ENCODE results near the gene CENPE.

CENPE gene

DNA sequence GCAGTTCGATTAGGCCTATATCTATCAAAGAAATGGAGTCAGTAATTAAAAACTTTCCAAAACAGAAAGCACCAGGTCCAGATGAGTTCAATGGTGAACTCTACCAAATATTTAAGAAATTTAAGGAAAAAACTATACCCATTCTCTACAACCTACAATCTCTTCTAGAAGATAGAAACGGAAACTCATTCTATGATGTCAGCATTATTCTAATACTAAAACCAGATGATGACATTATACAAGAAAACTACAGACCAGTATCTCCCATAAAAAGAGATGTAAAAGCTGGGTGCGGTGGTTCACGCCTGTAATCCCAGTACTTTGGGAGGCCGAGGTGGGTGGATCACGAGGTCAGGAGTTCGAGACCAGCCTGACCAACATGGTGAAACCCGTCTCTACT is 69.0 kb downstream of the CENPE start:
- no peak for DNase-seq

DNA sequence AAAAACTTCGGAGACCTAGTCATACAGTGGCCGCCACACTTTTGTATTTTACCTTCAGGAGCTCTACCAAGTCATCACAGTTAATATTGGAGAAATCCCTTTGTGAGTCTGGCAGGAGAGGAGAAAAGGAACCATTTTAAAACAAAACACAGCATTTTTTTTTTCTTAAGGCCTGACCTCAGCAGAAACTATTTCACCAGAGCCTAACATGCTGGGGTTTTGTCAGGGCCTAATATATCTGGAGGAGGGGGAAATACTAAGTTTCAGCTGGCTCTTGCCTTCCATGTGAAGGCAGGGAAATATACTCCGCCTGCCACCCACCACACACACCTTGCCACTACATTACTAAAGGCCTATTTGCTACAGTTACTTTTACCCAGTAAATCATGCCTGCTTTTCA is 72.0 kb downstream of the CENPE start:
- DNase-seq: no peak

GRCh38 chr4:103123114-103123513 is 75.0 kb downstream of the CENPE start:
- no peak for DNase-seq

GRCh38 chr4:103118166-103118565 is 80.0 kb downstream of the CENPE start:
- DNase-seq: no peak

DNA sequence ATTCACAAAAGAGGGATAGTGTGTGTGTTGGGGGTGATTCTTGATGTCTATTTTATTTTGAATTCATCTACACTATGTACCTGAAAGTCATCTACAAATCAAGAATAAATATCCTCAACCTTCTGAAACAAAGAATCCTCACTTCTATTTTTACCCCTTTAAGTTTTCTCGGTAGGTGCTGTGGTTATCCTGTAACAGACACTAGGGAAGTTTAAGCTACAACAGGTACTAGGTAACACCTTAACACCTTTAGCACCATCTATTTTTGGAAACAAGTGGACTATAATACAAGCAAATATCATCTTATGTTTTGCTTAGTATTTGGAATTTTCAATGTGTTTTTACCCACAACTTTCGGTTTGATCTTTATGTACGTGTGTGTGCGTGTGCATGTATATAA is 86.5 kb downstream of the CENPE start:
- no peak for DNase-seq

DNA sequence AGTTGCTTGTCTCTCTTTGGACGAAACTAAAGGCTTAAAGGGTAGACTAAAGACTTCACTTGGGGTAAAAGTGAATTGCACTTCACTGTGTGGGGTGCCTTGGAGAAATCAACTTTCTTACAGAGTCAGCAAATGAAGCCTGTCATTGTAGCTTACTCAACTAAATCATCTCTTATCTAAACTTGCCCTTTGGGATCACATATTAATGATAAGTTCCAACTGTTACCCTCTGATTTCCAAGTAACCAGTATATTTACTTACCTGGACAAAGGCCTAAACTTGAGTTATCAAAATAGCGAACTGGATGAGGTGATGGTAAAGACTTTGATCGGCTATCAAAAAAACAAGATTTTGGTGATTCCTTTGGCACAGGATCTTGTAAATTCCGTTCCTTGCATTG is 89.6 kb downstream of the CENPE start:
- DNase-seq: no peak

- no peak for DNase-seq
Observed at GRCh38 chr4:103105558-103106356, 92.4 kb downstream of the CENPE start.

- DNase-seq: no peak
Observed at GRCh38 chr4:103104886-103105285, 93.3 kb downstream of the CENPE start.

DNA sequence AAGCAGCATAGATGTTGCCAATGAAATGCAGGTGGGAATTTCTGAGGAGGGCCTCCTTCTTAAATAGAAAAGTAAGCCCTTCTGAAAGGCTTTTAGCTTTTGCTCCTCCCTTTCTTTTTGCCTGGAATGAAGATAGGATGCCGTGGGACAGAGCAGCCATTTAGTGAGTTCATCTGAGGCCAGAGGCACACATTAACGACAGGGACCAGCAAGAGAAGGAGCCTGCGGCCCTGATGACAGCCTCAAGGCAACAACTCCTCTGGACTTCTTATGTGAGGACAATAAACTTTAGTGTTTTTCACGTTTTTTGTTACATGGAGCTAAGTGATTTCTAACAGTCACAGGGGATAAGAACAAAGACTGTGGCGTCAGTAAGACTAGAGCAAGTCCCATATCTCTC is 97.5 kb downstream of the CENPE start:
- DNase-seq: no peak

DNA sequence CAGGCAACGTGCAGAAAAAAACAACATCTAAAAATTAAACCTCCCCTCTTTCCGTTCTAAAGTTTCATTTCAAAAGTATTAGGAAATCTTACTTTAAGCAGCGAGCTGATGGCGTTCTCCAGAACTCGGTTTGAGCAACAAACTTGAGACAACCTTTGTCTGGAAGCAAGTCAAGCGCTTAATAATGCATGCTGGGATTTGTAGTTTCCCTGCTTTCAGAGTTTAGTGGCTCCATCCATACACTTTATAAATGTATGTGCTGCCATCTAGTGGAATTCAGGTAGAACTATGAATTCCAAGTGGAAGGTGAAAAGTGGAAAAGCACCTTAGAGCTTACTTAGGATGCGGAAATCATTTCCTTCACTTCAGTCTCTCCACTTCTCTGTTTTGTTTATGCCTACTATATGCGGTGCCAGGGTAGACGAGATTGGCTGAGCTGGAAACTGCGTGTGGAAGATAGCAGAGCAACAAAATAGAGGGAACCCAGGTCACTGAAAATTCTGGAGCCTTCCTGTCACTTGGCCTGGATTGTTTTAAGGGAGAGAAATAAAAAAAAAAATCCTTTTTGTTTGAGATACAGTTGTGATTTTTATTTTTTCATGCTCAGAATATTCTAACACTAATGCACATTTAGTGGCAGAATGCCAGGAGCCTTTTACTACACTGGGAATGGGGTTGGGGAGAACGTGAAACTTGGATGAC is 98.3 kb downstream of the CENPE start, which contains the start of gene BDH2:
TSS of gene BDH2 (minus strand) at position 144 of the 702 bp plus-strand sequence. CDS start 3,580 bp downstream, outside the sequence.
- peak; percentile 84 for DNase-seq

GRCh38 chr4:103098756-103099440 is 99.2 kb downstream of the CENPE start:
- DNase-seq: no peak

DNA sequence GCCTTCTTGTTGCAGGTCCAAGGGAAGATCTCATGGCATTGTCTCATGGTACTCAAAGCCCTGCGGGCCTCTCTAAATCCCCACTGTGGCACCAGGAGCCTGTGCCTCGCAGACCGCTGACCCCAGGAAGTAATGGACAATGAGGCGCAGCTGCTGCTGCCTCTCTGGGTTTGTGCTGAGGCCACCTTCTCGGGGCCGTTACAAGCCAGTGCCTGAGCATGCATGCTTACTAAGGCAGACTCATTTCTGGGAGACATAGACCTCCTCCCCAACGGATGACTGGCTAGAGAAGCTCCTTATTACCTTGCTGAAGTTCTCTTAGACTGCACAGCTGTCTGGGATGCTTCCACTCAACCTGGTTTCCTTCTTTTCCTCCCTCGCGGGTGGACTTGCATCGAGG is 99.8 kb downstream of the CENPE start:
- no peak for DNase-seq

- DNase-seq: no peak
Observed at GRCh38 chr4:103097112-103097511, 101.0 kb downstream of the CENPE start.

DNA sequence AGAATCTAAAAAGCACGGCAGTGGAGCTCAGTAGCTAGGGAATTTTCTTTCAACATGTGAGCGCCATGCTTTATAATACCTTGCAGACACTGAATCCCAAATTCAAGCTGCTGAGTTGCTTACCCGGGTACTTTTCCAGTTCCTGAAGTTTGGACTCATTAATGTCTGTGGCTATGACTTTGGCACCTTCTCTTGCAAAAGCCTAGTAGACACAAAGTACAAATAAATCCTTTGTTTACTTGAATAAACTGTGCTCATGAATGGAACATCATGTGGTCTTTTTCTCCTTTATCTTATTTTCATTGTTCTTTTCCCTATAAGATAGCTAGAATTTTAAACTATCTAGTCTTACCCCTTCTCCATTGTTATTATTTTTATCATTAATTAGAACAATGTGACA is 103.1 kb downstream of the CENPE start:
- no peak for DNase-seq

DNA sequence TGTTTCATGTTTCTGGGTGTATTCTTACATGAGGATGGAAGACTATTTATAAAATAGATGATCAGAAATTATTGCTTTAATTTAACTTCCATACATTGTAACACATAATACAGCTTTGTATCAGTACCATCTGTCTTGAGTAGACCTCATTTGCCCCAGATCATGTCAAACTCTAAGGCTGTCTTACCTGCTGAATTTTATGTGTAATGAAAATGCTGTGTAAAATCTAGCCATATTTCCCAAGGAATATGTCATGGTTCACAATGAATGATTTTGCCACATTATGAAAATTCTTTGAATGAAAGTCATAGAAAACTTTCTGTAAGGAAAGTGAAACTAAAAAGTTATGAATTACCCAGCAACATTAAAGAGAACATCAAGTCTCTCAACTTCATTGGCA is 105.9 kb downstream of the CENPE start:
- no peak for DNase-seq

DNA sequence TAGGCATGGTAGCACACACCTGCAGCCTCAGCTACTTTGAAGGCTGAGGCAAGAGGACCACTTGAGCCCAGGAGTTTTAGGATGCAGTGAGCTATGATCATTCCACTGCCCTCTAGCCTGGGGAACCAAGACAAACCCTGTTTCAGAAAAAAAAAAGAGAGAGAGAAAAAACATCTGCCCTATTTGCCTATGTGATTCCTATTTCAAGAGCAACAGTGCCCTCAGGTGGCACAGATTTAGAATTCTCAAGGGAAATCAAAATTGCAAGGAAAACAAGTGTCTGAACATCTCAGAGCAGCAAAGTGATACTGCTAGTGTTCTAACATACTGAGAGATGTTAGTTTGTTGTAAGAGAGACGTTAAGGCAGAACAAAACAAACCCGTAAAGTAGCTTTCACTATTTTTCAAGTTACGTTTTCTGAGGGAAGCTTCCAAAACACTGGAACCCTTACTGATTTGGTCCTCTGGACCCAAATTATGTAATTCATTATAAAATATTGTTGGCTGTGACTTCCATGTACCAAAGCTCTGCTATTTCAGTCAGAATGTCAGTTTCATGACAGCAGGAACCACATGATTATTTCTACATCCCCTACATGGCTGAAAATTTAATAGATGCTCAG is 106.4 kb downstream of the CENPE start:
- peak; percentile 42 for DNase-seq

- no peak for DNase-seq
Observed at GRCh38 chr4:103089481-103089880, 108.7 kb downstream of the CENPE start.

DNA sequence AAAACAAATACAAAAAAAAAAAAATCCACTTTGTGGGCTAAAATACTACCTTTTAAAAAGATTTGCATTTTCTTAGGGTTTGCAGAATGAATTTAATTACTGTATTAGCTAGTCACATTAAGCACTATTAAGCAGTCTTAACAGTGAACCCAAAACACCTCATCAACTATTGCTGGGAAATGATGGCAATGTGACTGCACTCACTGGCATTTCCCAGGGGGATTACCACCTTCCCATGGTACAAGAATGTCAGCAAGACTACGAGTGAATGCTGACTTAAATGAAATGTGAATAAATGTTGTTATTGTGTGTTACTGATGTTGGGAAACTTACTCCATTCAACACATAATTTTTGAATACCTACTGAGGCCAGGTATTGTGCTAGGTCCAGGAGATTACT is 111.6 kb downstream of the CENPE start:
- DNase-seq: no peak

DNA sequence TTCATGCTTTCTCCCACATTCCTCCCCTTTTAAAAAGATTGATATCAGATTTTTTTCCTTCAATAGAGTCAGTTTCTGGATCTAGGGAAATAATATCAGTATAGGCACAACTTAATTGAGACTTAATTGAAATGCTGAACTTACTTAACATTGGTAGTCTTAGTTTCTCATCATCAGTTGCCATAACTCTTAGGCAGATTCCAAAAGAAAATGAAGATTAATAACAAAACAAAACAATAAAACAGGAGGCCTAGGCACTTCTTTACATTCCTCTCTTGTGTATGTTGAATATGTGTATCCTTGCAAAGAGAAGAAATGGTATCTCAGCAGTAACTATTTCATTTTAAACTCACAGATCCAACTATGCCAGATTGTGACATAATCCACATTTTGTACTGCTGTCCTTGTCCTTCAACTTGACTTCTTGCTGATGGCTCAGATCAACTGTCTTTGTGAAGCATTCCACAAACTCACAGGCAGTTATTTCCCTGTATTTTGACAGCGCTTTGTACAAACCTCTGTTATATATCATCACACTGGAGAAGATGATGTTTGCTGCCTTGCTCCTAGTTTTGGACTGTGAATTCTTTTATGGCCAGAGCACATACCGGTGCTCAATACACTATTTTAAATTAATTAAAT is 112.5 kb downstream of the CENPE start:
- DNase-seq: no peak

GRCh38 chr4:103079621-103080020 is 118.5 kb downstream of the CENPE start:
- DNase-seq: no peak

GRCh38 chr4:103076747-103077347 is 121.3 kb downstream of the CENPE start, which contains the start of gene SLC9B2:
SLC9B2 (minus strand) TSS chr4:103076761; CDS start chr4:103067550, 9,211 bp downstream.
- no peak for DNase-seq
